ENCODE measurements around the gene CEL. TPM values are rescaled to one million over a fixed set of nuclear protein-coding genes. Genes with fewer than 3 reads are reported as not detected.

CEL gene
- polyA plus RNA-seq, 10 donors = 1.1 to 2.4 (median 1.6) TPM

DNA sequence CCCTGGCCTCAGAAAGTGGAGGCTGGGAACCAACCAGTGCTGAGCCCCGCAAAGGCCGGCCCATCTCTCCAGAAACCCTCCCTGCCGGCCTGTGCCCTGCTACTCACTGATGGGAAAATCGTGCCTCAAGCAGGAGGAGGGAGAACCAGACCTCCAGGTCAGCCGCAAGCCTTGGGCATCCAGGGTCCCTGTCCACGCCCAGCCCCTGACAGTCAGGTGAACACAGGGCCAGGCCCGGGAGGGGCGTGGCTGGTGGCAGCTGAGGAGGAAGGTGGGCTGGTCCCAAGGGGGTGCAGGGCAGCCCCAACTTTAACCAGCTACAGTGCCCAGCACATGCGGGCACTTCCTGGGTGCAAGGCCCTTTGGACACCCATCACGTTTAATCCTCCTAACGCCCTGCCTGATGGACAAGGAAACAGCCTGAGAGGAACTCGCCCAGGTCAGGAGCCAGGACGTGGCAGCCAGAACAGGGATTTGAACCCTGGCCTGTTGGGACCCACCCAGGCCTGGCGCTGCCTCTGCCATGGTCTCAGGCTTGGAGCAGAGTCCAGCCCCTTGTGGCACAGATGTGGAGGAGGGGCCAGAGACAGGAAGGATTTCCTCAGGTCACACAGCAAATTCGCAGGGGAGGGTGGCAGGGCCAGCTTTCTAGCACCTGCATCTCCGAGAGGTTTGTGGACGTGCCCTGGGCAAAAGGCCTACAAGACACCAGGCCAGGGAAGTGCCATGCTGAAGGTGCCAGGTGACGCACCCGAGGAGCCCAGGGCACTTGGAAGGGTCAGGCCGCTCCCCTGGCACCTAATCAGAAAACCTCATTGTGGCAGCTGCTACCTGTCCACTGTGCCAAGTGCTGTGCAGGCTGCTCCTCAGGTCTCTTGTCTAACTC is 54.8 kb downstream of the CEL start:
- DNase-seq = no peak

GRCh38 chr9:133117271-133118178 is 55.7 kb downstream of the CEL start:
- DNase-seq = no peak

DNA sequence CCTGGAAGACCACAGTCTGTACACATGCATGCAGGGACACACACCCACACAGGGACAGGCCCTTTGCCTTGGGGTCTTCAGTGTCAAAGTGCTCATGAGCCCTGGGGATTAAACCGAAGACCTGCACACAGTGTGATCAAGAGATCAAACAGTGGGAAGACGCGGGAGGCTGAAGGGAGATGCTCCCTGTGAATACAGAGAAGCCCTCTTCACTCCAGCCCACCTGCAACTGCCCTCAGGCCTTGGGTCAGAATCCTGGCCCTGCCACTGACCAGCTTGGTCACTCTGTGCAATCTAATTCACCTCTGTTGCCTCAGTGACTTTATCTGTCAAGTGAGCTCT is 56.4 kb downstream of the CEL start:
- DNase-seq = no peak

DNA sequence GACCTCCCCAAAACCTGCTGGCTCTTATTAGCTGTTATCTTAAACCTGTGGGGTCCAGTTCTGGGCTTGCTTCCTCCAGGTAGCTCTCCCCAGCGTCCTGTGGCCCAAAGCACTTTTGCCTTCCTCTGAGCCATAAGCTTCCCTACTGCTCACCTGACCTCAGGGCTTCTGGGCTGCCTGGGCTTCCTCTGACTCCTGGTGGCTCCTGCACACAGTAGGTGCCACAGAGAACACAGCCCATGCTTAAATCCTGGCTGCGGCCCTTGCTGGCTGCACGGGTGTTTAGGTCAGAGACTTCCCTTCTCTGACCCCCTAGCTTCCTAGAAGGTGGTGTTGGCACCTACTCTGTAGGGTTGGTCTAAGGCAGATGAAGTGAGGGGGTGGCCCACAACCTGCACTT is 56.8 kb downstream of the CEL start:
- no peak for DNase-seq

DNA sequence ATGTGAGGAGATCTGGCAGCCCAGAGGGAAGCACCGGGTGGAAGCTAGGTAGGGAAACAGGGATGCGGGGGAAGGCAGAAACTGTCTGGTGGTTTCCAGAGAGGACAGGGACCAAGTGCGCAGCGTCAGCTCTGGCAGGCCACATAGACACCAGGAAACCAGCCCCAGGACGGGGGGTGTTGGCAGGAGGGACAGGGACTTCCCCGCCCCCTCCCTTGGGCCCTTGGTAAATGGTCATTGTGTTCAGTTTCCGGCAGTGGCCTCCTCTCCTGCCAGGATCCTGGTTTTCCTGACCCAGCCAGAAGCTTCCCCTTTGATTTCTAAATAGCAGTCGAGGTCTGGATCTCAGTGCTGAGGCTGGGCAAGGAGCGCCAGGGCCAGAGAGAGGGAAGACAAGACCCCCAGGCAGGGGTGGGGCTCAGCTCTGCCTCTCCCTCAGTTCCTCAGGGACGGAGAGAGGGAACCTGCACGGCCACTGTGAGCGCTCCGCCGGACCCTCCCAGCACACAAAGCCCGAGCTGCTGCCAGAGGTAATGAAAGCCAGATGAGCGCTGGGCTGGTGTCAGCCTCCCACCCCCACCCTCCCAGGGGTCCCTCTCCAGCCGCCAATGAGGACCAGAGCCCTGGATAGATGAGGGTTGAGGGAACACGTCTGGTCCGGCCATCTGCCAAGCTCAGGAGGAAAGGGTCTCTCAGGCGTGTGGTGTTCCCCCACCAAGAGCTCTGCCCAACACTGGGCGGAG is 57.5 kb downstream of the CEL start:
- DNase-seq = peak; percentile 58 to 89 (median 81)

DNA sequence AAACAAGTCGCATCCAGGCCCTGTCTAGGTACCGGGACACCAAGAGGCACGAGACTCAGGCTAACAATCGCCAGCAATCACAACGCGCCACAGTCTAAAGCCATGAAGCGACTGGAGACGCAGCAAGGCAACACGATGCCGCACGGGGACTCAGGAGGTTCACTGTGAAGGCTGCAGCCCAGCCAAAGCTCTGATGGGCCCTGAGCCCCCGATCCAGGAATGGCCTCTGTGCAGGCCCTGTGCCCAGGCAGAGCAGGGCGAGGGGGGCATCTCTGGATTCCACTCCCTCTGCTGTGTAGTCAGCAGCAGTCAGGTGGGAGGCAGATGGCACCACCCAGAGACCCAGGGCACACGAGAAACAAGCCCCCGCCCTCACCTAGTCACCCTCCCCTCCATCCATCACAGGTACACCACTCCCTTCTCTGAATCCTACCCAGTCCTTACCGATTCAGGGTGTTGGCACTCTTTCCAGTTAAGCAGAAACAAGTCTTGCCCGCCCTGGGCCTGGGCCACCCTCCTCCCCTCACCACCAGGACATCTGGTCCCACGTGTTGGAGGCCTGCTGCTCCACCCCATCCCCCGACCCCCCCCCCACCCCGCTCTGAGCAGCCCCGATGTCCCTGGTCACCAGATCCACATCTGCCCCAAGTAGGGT is 58.2 kb downstream of the CEL start:
- no peak for DNase-seq

DNA sequence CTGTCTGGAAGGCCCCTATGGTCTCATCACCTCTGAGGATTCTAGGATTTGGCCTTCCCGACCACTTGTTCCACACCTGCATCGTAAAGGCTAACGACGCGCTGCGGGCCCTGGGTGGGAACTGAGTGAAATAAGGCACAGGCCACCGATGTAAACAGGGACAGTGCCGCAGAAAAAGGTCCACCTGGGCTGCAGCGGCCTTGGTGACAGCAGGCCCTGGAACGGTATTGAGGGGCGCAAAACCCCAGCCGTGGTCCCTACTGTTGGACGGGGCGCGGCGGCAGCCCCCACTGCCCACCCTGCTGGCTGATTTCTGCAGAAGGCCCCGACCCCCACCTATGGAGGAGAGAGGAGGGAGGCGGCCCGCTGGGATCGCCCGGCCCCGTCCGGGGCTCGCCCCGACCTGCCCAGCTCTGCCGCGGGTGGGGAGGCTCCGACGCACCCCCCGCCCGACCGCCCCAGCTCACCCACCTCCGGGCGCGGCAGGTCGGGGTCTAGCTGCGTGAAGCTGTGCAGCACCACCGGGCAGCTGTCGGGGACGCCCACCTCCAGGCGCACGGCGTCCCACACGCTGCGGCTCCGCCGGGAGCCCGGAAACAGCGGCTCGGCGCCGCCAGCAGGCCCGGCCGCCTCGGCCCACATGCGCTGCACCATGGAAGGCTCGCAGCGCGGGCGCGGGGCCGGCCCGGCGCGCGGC is 58.9 kb downstream of the CEL start:
- DNase-seq = peak in 1 of 3 donors; percentile 79

Other genes starting within 250 kb of the CEL start
- 1 to 10 TPM in 1 of 10 donors, under 1 TPM in 9; 0.31 to 1.2 (median 0.48) TPM for gene AK8, start 183.7 kb upstream of the CEL start, polyA plus RNA-seq (ENCODE audit: insufficient read length in 10 of 10)
- 1 to 10 TPM; 2.0 to 4.0 (median 2.7) TPM for gene SPACA9, start 183.1 kb upstream of the CEL start, polyA plus RNA-seq (ENCODE audit: insufficient read length in 10 of 10)
- 10 to 100 TPM; 22.9 to 41.6 (median 29.4) TPM for gene TSC1, start 117.4 kb upstream of the CEL start, polyA plus RNA-seq (ENCODE audit: insufficient read length in 10 of 10)
- under 1 TPM; 0.24 to 0.69 (median 0.54) TPM for gene GFI1B, start 83.3 kb upstream of the CEL start, polyA plus RNA-seq (ENCODE audit: insufficient read length in 10 of 10)
- 10 to 100 TPM; 34.4 to 55.4 (median 46.3) TPM for gene GTF3C5, start 31.0 kb upstream of the CEL start, polyA plus RNA-seq (ENCODE audit: insufficient read length in 10 of 10)
- gene RALGDS, start 59.3 kb downstream of the CEL start, polyA plus RNA-seq (ENCODE audit: insufficient read length in 10 of 10) = 10 to 100 TPM; 39.8 to 59.2 (median 47.4) TPM
- 1 to 10 TPM; 2.5 to 5.9 (median 3.9) TPM for gene GBGT1, start 101.9 kb downstream of the CEL start, polyA plus RNA-seq (ENCODE audit: insufficient read length in 10 of 10)
- gene OBP2B, start 147.3 kb downstream of the CEL start, polyA plus RNA-seq (ENCODE audit: insufficient read length in 10 of 10) = not detected
- gene ABO, start 213.2 kb downstream of the CEL start, polyA plus RNA-seq (ENCODE audit: insufficient read length in 10 of 10) = 1 to 10 TPM in 8 of 10 donors, under 1 TPM in 2; 0.31 to 4.5 (median 1.9) TPM

Measured in muscle of back (tissue), 11 donors.